BLaER1 treated with 17β-estradiol and CSF1 and Interleukin-3, amounts not matched to agents 10 nM and 100 nM (cell line): ENCODE measurements around the gene FREY1.
A peak's percentile ranks its signal among the peaks of the same experiment; 100 is the strongest.

Source experiments
- H3K27ac ChIP-seq, 11 experiments: shearing (Covaris generic); formaldehyde crosslinking; 2 replicates each; pipeline ENCODE4 v1.8.1; 2022
- H3K27me3 ChIP-seq, 11 experiments: shearing (Covaris generic); formaldehyde crosslinking; 2 replicates each; pipeline ENCODE4 v1.8.1; 2022
- H3K36me3 ChIP-seq, 11 experiments: shearing (Covaris generic); formaldehyde crosslinking; 2 replicates each; pipeline ENCODE4 v1.8.1; 2022
- H3K4me1 ChIP-seq, 10 experiments: shearing (Covaris generic); formaldehyde crosslinking; 2 replicates each; pipeline ENCODE4 v1.8.1; 2022
- H3K4me2 ChIP-seq, 11 experiments: shearing (Covaris generic); formaldehyde crosslinking; 2 replicates each; pipeline ENCODE4 v1.8.1; 2022
- H3K4me3 ChIP-seq, 10 experiments: shearing (Covaris generic); formaldehyde crosslinking; 2 replicates each; pipeline ENCODE4 v1.8.1; 2022
- H3K9ac ChIP-seq, 11 experiments: shearing (Covaris generic); formaldehyde crosslinking; 2 replicates each; pipeline ENCODE4 v1.8.1; 2022
- H3K9me3 ChIP-seq, 11 experiments: shearing (Covaris generic); formaldehyde crosslinking; replicated peaks in 1 of 11; 2 replicates each; pipeline ENCODE4 v1.8.1; 2022
- H4K20me1 ChIP-seq, 11 experiments: shearing (Covaris generic); formaldehyde crosslinking; 2 replicates each; pipeline ENCODE4 v1.8.1; 2022
- Cebpa-rat ChIP-seq, 11 experiments: shearing (Covaris generic); IDR thresholded peaks; 2 replicates each; pipeline ENCODE4 v1.8.1; 2022

Gene FREY1

DNA sequence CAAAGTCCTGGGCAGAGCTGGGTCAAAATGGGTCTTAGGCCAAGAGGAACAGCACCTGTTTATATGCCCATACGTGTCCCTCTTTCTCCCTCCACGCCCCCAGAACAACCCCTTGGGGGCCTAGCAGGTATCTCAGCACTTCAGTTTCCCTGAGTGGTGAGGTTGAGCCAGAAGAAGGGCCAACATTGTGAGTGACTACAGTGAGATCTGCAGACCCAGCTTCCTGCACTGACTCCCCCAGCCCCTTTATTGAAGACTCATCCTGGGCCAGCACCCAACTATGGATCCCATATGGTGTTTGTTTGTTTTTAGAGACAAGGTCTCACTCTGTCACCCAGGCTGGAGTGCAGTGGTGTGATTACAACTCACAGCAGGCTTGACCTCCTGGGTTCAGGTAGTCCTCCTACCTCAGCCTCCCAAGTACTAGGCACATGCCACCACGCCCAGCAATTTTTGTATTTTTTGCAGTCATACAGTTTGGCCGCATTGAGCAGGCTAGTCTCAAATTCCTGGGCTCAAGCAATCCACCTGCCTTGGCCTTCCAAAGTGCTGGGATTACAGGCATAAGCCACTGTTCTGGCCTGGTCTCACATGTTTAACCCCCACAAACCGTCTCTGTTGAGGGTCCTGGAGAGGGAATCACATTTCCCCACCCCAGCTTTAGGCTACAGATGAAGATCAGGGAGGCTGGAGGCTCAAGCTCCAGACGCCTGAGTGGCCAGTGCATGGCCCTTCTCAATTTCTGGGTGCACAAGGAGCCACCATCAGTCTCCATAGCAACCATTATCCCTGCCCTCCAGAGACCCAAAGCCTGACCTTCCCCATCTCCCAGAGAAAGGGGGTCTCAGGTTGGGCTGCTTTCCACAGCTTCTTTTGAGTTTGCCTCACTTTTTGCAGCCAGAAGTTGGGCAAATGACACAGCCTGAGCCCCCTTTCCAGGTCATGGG lies 13.7 kb upstream of the FREY1 start:
- Histone ChIP-seq H3K36me3 (peaks cover 4 to 7% (median 6%) of the 10 kb centered on the region in 11 experiments; a peak in 21 of 22 replicates), H3K4me3 (no peak overlapping the region), H3K27ac (no peak overlapping the region), H3K9me3 (no peaks in the 10 kb centered on the region), H4K20me1 (peaks cover 0 to 41% (median 6%) of the 10 kb centered on the region in 11 experiments; a peak in 15 of 22 replicates), H3K27me3 (peaks cover 36 to 56% (median 47%) of the 10 kb centered on the region in 11 experiments), H3K9ac (no peak overlapping the region; a peak in 1 of 22 replicates), H3K4me1 (peaks cover 40 to 87% (median 71%) of the 10 kb centered on the region in 10 experiments), H3K4me2 (peak overlapping the region in 8 of 11 experiments; percentile 86 to 99 (median 92); a peak in 13 of 22 replicates)
- no peak for TF ChIP-seq Cebpa-rat (IDR thresholded peaks at IDR 0.05)

DNA sequence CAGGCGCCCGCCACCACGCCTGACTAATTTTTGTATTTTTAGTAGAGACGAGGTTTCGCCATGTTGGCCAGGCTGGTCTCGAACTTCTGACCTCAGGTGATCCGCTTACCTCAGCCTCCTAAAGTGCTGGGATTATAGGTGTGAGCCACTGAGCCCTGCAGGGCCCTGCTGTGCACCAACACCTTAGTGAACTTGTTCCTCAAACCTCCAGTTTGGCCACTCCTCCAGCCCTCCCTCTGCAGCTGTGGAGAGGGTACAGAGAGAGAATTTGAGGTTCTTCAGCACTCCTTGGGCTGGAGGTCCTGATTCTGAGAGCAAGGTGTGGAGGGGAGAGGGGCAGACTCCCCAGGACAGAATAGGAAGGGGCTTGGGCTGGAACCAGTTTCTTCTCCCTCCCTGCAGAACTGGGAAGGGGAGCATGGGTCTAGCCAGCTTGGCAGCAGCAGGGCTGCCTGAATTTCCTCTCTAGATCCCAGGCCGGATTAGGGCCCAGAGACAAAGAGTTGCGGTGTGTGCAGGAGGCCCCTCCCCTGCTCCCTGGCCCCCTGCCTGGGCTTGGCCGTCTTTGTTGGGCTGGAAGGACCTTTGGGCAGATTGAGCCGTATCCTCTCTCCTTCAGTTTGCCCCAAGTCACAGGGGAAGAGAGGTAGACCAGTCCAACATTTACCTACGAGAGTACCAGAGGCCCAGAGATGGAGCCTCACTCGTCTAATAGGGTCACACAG lies 12.9 kb upstream of the FREY1 start:
- peaks cover 36 to 52% (median 47%) of the 10 kb centered on the region in 11 experiments for H3K27me3 ChIP-seq
- no peak overlapping the region for H3K4me3 ChIP-seq
- no peaks in the 10 kb centered on the region for H3K9me3 ChIP-seq
- peak overlapping the region in 8 of 11 experiments; percentile 79 to 99 (median 94); a peak in 14 of 22 replicates for H3K4me2 ChIP-seq
- H3K9ac ChIP-seq, result no peak overlapping the region
- H3K4me1 ChIP-seq, result peaks cover 40 to 81% (median 71%) of the 10 kb centered on the region in 10 experiments
- H3K36me3 ChIP-seq, result peaks cover 13 to 15% (median 14%) of the 10 kb centered on the region in 11 experiments
- H4K20me1 ChIP-seq, result peaks cover 0 to 49% (median 15%) of the 10 kb centered on the region in 11 experiments; a peak in 16 of 22 replicates
- no peak for TF ChIP-seq Cebpa-rat (IDR thresholded peaks at IDR 0.05)
- no peak overlapping the region for H3K27ac ChIP-seq

DNA sequence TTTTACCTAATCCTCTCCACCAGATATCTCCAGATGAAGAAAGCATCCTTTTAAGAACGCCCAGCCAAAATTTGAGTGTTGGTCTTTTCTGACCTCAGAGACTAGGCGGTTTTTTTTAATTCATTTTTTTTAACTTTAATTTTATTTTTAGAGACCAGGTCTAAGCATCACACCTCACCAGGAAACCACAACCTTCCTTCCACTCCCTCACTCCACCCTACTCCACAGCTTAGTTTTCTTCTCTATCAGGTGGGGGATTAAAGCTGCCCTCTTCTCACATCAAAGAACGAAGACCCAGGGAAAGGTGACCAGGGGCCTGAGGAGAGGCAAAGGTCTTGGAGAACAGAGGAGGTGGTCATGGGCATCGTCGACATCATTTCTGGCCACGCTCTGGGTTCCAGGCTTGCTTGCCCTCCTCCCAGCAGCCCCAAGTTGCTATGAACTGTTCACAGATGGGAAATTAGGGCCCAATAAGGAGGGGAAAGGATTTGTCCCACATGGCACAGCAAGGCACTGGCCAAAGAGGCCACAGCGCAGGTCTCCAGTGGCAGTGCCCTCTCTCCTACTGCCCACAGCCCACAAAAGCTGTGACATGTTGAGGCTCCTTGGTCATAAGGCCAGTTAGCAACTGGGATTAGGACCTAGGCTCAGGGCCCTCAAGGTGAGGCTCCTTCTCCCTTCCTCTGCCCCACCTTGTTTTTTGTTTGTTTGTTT lies 12.0 kb upstream of the FREY1 start:
- Histone ChIP-seq H3K9ac (peak overlapping the region in 9 of 11 experiments; percentile 86 to 96 (median 94); a peak in 15 of 22 replicates), H3K4me3 (peak overlapping the region; percentile 81 to 98 (median 92)), H4K20me1 (peaks cover 0 to 49% (median 22%) of the 10 kb centered on the region in 11 experiments; a peak in 16 of 22 replicates), H3K9me3 (no peaks in the 10 kb centered on the region), H3K4me1 (peaks cover 38 to 73% (median 64%) of the 10 kb centered on the region in 10 experiments), H3K4me2 (peak overlapping the region; percentile 72 to 99 (median 93)), H3K36me3 (peaks cover 21 to 24% (median 22%) of the 10 kb centered on the region in 11 experiments), H3K27ac (peak overlapping the region in 1 of 11 experiments; percentile 95; a peak in 5 of 22 replicates), H3K27me3 (peaks cover 33 to 44% (median 41%) of the 10 kb centered on the region in 11 experiments)
- no peak for TF ChIP-seq Cebpa-rat (IDR thresholded peaks at IDR 0.05)

DNA sequence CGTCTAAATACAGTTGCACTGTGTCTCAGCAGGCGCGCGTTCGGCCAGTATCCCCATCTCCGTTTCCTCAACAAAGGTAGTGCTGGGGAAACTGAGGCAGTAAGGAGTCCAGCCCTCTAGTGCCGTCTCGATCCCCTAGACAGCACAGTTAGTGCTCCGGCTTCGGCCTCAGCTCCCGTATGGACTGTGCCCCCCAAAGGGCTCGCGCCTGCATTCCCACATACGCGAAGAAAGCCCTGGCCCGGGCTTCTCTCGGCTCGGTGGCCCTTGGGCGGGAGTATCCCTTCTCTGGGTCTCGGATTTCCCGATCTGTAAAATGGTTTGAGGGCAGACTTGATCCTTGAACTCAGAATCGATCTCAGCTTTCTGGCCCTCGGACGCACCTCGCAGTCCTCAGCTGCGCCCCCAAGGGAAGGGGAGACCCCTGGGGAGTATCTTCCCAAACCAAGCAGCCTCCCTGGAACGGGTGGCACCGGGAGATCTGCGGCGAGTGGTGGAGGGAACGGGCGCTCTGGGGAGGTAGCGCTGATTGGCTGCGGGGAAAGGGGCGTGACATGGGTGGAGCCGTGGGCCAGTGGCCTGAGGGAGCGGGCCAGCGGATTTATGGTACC lies 11.4 kb upstream of the FREY1 start:
- peak overlapping the region; percentile 86 to 96 (median 94) for H3K9ac ChIP-seq
- H3K4me2 ChIP-seq, result peak overlapping the region; percentile 72 to 99 (median 93)
- no peaks in the 10 kb centered on the region for H3K9me3 ChIP-seq
- peaks cover 33 to 66% (median 59%) of the 10 kb centered on the region in 10 experiments for H3K4me1 ChIP-seq
- H3K36me3 ChIP-seq, result peaks cover 28 to 31% (median 29%) of the 10 kb centered on the region in 11 experiments
- H4K20me1 ChIP-seq, result peaks cover 0 to 56% (median 26%) of the 10 kb centered on the region in 11 experiments; a peak in 16 of 22 replicates
- H3K4me3 ChIP-seq, result peak overlapping the region; percentile 81 to 98 (median 92)
- TF ChIP-seq Cebpa-rat (IDR thresholded peaks at IDR 0.05), result no peak
- H3K27me3 ChIP-seq, result peaks cover 28 to 37% (median 35%) of the 10 kb centered on the region in 11 experiments
- H3K27ac ChIP-seq, result peak overlapping the region; percentile 88 to 95 (median 93); a peak in 21 of 22 replicates

DNA sequence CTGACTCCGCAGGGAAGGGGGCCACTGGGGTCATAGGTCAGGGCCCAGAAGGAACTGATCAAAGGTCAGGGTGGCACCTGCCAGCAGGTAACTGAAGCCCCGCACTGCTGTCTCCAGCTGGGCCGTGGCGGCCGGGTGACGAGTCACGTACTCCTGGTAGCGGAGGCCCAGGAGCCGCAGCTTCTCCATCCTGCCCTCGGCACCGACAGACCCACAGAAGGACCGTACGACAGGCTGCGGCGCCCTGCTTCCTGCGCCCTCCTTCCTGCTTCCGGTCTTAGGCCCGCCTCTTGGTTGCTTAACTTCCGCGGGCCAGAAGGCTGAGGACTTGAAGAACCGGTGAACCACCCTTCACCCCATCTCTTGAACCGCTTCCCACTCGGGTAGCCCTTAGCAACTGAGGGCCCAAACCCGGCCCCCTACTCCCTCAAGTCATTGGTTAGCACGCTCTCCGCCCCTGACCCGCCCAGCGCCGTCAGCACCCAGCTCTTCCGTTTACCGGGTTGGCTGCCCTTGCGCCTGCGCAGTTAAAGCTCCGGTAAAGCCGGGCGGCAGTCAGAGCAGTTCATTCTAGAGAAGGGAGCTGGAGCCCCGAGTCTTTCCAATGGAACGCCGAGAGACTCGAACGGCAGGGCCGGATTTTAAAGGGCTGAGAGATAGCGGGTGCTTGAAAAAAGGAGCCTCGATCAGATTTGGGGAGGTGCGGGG lies 10.7 kb upstream of the FREY1 start, which contains the start of gene PEX16:
Gene PEX16 (minus strand): TSS at position 255 of the 708 bp plus-strand sequence. CDS start 66 bp downstream, at position 189.
- Histone ChIP-seq H3K9me3 (no peaks in the 10 kb centered on the region), H3K27me3 (peaks cover 21 to 30% (median 29%) of the 10 kb centered on the region in 11 experiments), H4K20me1 (peaks cover 0 to 59% (median 26%) of the 10 kb centered on the region in 11 experiments; a peak in 16 of 22 replicates), H3K4me1 (peaks cover 26 to 59% (median 52%) of the 10 kb centered on the region in 10 experiments), H3K36me3 (peaks cover 35 to 37% (median 36%) of the 10 kb centered on the region in 11 experiments), H3K9ac (peak within 1 kb of the TSS; percentile 86 to 96 (median 94)), H3K27ac (peak within 1 kb of the TSS; percentile 88 to 95 (median 93)), H3K4me3 (peak within 1 kb of the TSS; percentile 81 to 98 (median 92)), H3K4me2 (peak within 1 kb of the TSS; percentile 85 to 99 (median 96))
- peak; percentile 45 to 95 (median 88); a peak in 18 of 22 replicates for TF ChIP-seq Cebpa-rat (IDR thresholded peaks at IDR 0.05)

DNA sequence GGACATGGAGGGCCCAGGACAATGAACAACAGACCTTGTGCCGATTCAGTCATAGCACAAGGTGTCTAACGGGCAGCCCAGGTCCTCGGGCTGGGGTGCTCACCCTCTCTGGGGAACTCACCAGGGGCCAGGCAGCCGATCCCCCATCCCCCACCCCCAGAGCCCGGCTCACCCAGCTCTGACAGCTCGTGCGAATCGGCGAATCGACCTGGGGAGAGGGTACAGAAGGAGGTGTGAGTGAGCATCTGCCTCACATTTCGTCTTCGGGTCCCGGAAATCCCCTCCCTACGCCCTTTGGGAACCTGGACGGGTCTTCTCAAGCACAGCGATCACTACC lies 10.2 kb upstream of the FREY1 start:
- peaks cover 16 to 25% (median 23%) of the 10 kb centered on the region in 11 experiments for H3K27me3 ChIP-seq
- H3K4me3 ChIP-seq, result peak overlapping the region; percentile 81 to 98 (median 92)
- no peak for TF ChIP-seq Cebpa-rat (IDR thresholded peaks at IDR 0.05)
- peak overlapping the region; percentile 69 to 99 (median 95) for H3K4me2 ChIP-seq
- peaks cover 21 to 54% (median 47%) of the 10 kb centered on the region in 10 experiments for H3K4me1 ChIP-seq
- H3K9ac ChIP-seq, result peak overlapping the region; percentile 86 to 96 (median 94)
- H3K27ac ChIP-seq, result peak overlapping the region; percentile 88 to 95 (median 93)
- no peaks in the 10 kb centered on the region for H3K9me3 ChIP-seq
- peaks cover 38 to 43% (median 41%) of the 10 kb centered on the region in 11 experiments for H3K36me3 ChIP-seq
- peaks cover 0 to 54% (median 28%) of the 10 kb centered on the region in 11 experiments; a peak in 16 of 22 replicates for H4K20me1 ChIP-seq

DNA sequence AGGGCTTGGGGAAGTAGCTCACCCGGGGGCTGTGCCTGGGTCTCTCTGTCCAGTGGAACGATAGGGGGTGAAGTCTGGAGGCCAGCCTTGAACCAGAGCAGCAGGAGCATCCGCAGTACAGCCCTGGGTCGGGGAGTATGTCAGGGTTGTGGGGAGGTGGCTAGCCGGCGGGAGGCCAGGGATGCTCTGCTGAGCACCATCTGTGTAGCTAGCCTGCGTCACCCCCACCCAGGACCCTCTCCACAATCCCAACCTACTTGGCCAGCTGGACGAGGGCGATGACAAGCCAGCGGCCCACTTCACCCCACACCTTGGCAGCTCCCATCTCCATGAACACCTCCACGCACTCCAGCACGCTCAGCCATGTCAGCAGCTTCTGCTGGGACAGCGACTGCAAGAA lies 8.4 kb upstream of the FREY1 start:
- TF ChIP-seq Cebpa-rat (IDR thresholded peaks at IDR 0.05), result no peak
- Histone ChIP-seq H3K9ac (peak overlapping the region in 2 of 11 experiments; percentile 88 to 95; a peak in 2 of 22 replicates), H4K20me1 (peaks cover 0 to 63% (median 38%) of the 10 kb centered on the region in 11 experiments; a peak in 17 of 22 replicates), H3K4me1 (peaks cover 13 to 36% (median 32%) of the 10 kb centered on the region in 10 experiments), H3K4me3 (no peak overlapping the region), H3K9me3 (no peaks in the 10 kb centered on the region), H3K4me2 (peak overlapping the region in 1 of 11 experiments; percentile 93; a peak in 2 of 22 replicates), H3K27ac (no peak overlapping the region), H3K36me3 (peaks cover 54 to 61% (median 59%) of the 10 kb centered on the region in 11 experiments), H3K27me3 (peaks cover 0 to 7% (median 5%) of the 10 kb centered on the region in 11 experiments; a peak in 12 of 22 replicates)
